DND-41 (cell line): Measurements from ENCODE around the gene IGLL1.
A peak's percentile ranks its signal among the peaks of the same experiment; 100 is the strongest.

Experiments
- ATAC-seq: fragments of 200-7000 bp; cut with Tn5 transposase; 3 replicates; pipeline ENCODE4 v1.9.1; 2021; ENCODE audit warnings: low read depth; ENCODE audit not compliant: insufficient read depth
- DNase-seq: peaks from one replicate; pipeline ENCODE4 v3.0.0-alpha.2; 2020
- H2AFZ ChIP-seq: 2 replicates; pipeline ENCODE4 v1.6.0; 2012; ENCODE audit warnings: low read depth, low read length
- H3K27ac ChIP-seq: 2 replicates; pipeline ENCODE4 v1.5.1; 2012; ENCODE audit warnings: low read length, inconsistent platforms
- H3K27me3 ChIP-seq: fragments of 200-600 bp; sonication (generic); 2 replicates; pipeline ENCODE4 v1.6.0; 2012; ENCODE audit warnings: low read length, mild to moderate bottlenecking, inconsistent platforms; ENCODE audit not compliant: insufficient read depth, poor library complexity
- H3K36me3 ChIP-seq: 2 replicates; pipeline ENCODE4 v1.5.1; 2012; ENCODE audit warnings: low read length, inconsistent platforms; ENCODE audit not compliant: insufficient read depth
- H3K4me1 ChIP-seq: 2 replicates; pipeline ENCODE4 v1.5.1; 2012; ENCODE audit warnings: mild to moderate bottlenecking, low read length; ENCODE audit not compliant: insufficient read depth
- H3K4me2 ChIP-seq: 2 replicates; pipeline ENCODE4 v1.6.0; 2012; ENCODE audit warnings: mild to moderate bottlenecking, moderate library complexity, low read length, inconsistent platforms; ENCODE audit not compliant: insufficient read depth
- H3K4me3 ChIP-seq, 2 experiments: fragments of 200-600 bp in 1 of 2; shearing (Covaris generic) in 1 of 2; 2 replicates each; pipeline ENCODE4 v1.5.1; 2012 to 2016; ENCODE audit warnings: inconsistent platforms in 2 of 2, low read length in 2 of 2, mild to moderate bottlenecking in 2 of 2, low read depth in 1 of 2, moderate library complexity in 1 of 2
- H3K79me2 ChIP-seq: 2 replicates; pipeline ENCODE4 v1.6.0; 2012; ENCODE audit warnings: low read length, inconsistent platforms; ENCODE audit not compliant: insufficient read depth
- H3K9ac ChIP-seq: 2 replicates; pipeline ENCODE4 v1.6.0; 2012; ENCODE audit warnings: low read depth, mild to moderate bottlenecking, inconsistent platforms, low read length, moderate library complexity
- H3K9me3 ChIP-seq: 2 replicates; pipeline ENCODE4 v1.5.1; 2012; ENCODE audit warnings: low read length, moderate library complexity, mild to moderate bottlenecking, inconsistent platforms; ENCODE audit not compliant: insufficient read depth, severe bottlenecking
- H4K20me1 ChIP-seq: 2 replicates; pipeline ENCODE4 v1.6.0; 2012; ENCODE audit warnings: low read length; ENCODE audit not compliant: insufficient read depth
- CTCF ChIP-seq: IDR thresholded peaks from 2 replicates; pipeline ENCODE4 v1.5.1; 2012; ENCODE audit warnings: borderline replicate concordance, low read length, moderate library complexity, mild to moderate bottlenecking; ENCODE audit not compliant: poor library complexity, severe bottlenecking; ENCODE audit errors: extremely low read depth
- EZH2 ChIP-seq: IDR thresholded peaks from 3 replicates; pipeline ENCODE4 v1.6.1; 2012; ENCODE audit warnings: borderline replicate concordance, low read depth, mild to moderate bottlenecking, moderate library complexity, low read length, inconsistent platforms; ENCODE audit not compliant: severe bottlenecking

Gene IGLL1

DNA sequence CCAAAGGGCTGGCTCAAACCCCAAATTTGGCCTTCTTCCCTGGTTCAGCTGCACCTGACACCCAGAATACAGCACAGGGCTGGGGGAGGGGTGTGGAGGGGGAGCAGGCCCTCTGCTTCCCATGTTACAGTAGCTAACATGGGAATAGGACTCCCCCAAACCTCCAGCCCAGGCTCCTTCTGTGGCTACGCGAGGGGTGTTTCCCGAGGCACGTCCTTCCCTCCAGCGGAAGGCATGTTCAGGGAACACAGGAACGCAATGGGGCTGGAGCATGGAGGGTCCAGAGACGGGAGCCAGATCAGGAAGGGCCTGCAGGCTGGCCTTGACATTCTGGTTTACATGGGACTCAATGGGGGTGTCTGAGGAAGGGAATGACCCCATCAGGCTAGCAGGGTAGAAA lies 11.8 kb upstream of the IGLL1 start:
- Histone ChIP-seq H3K36me3 (no peaks in the 10 kb centered on the region), H3K79me2 (no peaks in the 10 kb centered on the region), H3K4me2 (no peak overlapping the region), H3K9ac (no peak overlapping the region), H3K27ac (no peak overlapping the region), H4K20me1 (no peaks in the 10 kb centered on the region), H3K4me3 (no peak overlapping the region), H3K27me3 (no peaks in the 10 kb centered on the region), H2AFZ (no peak overlapping the region), H3K9me3 (no peaks in the 10 kb centered on the region), H3K4me1 (peaks cover 39% of the 10 kb centered on the region)
- TF ChIP-seq CTCF (no peak), EZH2 (no peak)
- DNase-seq (no peak), ATAC-seq (no peak)

DNA sequence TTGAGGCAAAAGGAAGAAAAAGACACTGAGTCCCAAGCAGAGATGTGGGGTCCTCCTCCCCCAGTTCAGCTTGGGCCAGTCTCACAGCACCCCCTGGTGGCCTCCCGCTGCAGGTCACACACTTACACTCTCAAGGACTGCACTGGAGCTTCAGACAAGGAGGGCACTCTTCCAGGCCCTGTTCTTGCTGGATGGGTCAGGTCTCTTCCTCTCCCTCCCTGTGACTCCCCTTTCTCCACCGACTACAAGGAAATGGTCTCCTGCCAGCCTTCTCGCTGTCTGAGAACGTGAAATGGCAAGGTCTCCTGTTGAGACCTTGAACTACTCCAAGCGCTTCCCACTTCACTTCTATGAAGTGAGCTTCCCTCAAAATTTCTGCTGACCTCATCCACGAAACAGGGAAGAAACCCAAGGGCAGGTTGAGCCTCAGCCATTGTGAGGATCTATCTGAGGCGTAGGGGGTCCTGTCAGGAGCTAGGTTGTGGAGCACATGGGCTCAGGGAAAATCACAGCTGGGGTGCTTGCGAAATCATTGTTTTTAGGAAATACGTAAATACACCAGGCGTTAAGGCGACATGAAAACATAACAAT lies 11.2 kb upstream of the IGLL1 start:
- 0 out of 2 replicates have a peak overlapping the region, but pooled peaks have one; percentile 3 for H3K9ac ChIP-seq
- peaks cover 41% of the 10 kb centered on the region for H3K4me1 ChIP-seq
- H3K27me3 ChIP-seq: no peaks in the 10 kb centered on the region
- no peak overlapping the region for H3K4me3 ChIP-seq
- peak; percentile 90 for ATAC-seq
- H3K4me2 ChIP-seq: no peak overlapping the region
- H3K36me3 ChIP-seq: no peaks in the 10 kb centered on the region
- TF ChIP-seq EZH2 (no peak), CTCF (peak; percentile 99)
- no peaks in the 10 kb centered on the region for H3K9me3 ChIP-seq
- peak; percentile 86 for DNase-seq
- 0 out of 2 replicates have a peak overlapping the region, but pooled peaks have one; percentile 47 for H2AFZ ChIP-seq
- H4K20me1 ChIP-seq: no peaks in the 10 kb centered on the region
- H3K27ac ChIP-seq: peak overlapping the region; percentile 20; the same call in 1 of the 2 replicates
- H3K79me2 ChIP-seq: no peaks in the 10 kb centered on the region

DNA sequence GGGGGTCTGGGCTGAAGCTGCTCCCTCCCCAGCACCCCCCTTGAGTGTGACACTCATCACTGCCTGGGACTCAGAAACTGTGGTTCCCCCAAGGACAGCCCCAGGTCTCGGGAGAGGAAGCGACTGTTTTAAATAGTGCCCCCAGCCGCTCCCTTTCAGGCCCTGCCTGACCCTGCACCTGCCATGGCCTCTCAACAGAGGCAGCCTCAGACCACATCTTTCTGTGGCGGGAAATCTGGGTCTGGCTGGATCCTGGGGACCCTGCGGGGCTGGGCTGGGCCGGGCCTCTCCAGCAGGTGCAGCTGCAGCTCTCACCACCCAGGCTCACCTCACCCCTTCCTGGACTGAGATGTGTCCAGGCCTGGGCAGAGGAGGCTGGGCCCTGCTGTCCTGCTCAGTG lies 3.7 kb upstream of the IGLL1 start:
- Histone ChIP-seq H3K9me3 (no peaks in the 10 kb centered on the region), H3K27ac (peak overlapping the region; percentile 71), H3K36me3 (no peaks in the 10 kb centered on the region), H3K9ac (peak overlapping the region; percentile 40), H3K4me2 (no peak overlapping the region; the same call in 1 of the 2 replicates), H3K4me3 (no peak overlapping the region; a peak in 1 of 4 replicates), H2AFZ (no peak overlapping the region), H3K4me1 (peaks cover 95% of the 10 kb centered on the region), H3K27me3 (no peaks in the 10 kb centered on the region), H3K79me2 (peaks cover 4% of the 10 kb centered on the region), H4K20me1 (no peaks in the 10 kb centered on the region)
- DNase-seq (peak; percentile 89), ATAC-seq (peak; percentile 62)
- TF ChIP-seq EZH2 (no peak), CTCF (no peak)
